HG02798 (cell line): ENCODE results near the gene PAPPA.

Experiments
- ATAC-seq: cut with Tn5 transposase; IDR thresholded peaks from one replicate; pipeline ENCODE4 v1.9.1; 2021; ENCODE audit warnings: mild to moderate bottlenecking; ENCODE audit not compliant: unreplicated experiment, poor library complexity

PAPPA gene

DNA sequence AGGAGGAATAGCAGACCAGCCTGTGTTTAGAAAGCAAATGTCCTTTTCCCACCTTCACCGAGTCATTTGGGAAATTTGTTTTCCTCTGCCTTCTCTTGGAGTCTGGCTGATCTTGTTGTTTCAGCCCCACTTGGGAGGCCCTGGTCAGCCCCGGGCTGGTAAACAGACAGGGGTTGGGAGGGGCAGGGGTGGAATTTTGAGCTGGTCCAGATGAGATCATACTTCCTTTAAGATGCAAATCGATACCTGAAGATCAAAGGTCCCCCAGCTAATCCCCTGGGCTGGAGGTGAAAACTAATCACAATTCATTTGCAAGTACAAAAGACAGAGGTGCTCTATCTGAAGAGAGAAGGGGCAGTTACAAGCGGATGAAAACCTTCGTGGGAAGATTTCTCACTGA lies 118.4 kb downstream of the PAPPA start:
- ATAC-seq, result no peak

DNA sequence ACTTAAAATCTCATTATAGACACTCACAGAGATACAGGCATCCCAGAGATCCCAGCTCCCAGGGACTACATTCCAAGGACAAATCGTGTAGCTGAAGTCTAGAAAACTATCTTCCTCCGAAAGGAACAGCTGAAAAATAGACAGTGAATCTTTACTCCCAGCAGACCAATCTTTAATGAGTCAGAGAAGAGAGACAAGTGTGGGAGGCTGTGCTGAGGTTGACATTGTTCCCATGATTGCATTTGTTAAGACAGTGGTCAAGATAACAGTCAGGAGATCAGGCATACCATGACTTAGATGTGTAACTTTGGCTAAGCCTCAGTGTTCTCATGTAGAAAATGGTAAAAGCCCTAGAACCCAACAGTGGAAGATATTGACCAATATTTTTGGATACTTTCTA lies 120.7 kb downstream of the PAPPA start:
- no peak for ATAC-seq

DNA sequence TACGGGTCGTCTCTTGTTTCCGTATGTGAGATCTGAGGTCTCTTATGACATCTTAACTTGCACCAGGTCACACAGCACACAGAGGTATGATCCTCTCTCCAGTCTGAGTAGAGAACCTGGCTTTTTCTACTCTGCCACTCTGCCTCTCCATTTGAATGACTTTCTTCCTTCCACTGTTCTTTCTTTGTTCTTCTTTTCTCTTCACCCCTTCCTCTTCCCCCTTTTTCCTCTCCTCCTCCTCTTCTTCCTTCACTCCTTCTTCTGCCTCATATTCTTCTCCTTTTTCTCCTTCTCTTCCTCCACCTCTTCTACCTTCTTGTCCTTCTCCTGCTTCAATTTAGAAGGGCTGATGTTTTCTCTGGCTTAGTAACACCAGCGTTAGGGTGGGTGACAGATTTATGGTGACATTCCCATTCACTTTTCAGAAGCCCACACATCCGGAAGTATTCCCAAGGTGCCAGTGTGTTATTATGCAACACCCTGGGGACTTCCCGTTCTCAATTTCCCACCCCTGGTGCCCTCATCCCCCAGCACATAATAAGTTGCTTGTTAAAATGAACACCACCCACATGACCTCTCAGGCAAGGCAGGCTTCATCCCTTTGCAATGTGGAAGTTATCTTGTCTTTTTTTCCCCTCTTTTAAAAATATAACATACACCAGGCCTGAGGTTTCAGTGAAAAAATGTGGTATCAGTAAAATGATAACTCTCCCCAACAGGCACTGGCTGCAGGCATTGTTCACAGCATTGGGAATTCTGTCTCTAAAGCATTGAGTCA lies 122.0 kb downstream of the PAPPA start:
- ATAC-seq, result no peak

DNA sequence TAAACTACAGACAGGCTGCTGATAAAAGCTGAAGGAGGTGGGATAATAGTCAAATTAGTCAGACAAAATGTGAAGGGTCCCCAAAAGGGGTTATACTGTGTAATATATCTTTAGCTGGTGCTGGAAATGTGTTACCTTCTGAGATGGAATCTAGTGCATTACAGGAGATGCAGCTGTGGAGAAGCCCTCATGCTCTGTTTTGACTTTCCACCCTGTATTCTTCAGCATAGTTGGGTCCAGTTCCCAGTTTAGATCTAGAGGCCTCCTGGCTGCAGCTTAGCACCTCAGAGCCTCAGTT lies 122.6 kb downstream of the PAPPA start:
- ATAC-seq, result no peak

DNA sequence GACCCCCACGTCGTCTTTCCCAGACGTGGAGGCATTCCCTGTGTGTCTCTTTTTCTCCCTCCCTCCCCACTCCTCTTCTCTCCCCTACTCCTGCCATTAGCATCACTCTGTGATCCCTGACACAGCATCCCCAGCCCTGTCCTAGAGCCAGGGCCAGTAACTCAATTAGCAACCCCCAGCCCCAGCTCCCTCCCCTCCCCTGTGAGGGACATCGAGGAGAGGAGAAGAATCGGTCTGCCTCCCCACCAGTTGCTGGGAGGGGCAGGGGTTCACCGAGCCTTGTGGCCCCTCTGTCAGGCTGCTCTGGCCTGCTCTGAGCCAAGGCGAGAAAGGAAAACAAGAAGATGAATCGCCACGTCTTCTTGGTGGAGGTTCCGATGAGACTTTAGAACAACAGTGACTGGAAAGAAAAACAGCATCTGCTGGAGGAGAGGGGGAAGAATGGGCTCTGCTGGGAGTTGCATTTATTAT lies 123.1 kb downstream of the PAPPA start:
- no peak for ATAC-seq

DNA sequence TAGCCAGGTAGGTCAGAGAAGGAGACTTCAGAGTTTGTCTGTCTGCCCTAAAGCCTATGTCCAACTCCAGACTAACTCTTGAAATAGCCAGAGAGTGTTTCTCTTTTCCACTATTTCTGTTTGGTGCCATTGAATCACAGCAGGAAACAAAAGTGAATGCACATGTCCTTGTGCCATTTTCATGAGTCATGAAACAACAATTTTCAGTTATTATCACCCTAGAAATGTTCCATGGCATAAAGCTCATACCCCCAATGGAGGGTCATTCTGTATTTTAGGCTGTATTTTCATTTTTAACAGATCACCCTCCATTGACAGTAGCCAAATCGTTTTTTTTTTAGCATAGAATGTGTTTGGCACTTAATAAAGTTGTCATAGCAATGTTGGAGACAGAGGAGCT lies 124.7 kb downstream of the PAPPA start:
- no peak for ATAC-seq

DNA sequence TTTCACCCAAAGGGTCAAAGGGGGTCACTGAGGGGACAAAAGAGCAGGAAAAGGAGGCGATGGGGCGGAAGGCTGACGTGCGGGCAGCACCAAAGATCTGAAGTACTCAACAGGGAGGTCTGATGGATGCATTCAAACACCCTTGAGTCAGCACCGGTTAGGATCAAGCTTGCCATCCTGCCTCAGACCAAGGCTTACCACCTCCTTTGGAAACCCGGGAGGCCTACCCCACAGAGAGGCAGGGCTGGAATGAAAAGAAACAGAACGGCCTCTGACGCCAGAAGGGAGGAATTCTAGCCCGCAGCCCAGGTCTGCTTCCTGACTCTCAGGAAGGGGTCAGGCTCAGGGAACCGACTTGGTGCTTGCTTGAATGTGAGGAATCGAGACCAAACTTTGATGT lies 125.6 kb downstream of the PAPPA start:
- ATAC-seq, result no peak

DNA sequence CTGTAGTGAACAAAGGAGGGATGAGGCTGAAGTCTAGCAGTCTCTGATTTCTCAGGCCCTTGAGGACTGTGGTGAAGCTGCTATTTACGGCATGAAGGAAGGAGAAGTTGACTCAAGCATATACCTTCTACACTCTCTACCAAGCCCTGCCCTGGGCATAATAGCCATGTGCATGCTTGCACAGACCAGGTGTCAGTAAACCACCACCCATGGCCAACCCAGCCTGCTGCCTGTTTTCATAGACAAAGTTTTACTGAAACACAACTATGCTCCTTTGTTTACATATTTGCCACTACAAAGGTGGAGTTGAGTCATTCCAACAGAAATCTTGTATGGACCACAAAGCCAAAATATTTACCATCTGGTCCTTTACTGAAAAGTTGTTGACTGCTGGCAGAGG lies 126.9 kb downstream of the PAPPA start:
- no peak for ATAC-seq

DNA sequence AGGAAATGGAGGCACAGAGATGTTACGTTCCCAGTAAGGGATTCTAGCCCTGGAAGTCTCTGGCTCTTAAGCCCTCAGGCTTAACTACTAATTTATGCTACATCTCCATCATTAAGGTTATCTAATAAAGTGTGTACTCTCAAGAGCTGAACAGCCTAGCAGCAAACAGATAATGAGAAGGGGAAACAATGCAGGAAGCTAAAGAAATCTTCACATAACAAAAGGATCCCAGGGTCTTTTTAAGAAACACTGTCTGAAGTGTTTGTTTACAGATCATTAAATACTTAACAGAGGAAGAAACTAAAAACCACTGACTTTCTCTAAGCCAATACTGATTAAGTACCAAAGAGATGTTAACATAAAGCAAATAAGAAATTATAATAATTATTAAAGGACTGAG lies 129.0 kb downstream of the PAPPA start:
- ATAC-seq, result no peak

DNA sequence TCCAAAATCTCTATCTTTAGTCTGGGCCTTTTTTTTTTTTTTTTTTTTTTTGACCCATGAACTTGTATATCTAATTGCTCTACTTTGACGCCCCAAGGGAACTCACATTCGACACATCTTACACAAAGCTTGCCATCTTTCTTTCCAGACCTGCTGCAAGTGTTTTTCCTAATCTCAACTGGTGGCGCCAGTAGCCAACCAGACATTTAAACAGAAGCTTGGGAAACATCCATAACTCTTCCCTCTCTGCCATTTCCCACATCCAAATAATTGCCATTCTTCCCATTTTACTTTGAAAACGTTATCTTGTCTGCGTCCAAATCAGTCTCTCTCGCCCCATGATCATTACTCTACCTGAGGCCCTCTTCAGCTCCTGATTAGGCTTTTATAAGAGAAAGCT lies 130.9 kb downstream of the PAPPA start:
- ATAC-seq, result no peak

DNA sequence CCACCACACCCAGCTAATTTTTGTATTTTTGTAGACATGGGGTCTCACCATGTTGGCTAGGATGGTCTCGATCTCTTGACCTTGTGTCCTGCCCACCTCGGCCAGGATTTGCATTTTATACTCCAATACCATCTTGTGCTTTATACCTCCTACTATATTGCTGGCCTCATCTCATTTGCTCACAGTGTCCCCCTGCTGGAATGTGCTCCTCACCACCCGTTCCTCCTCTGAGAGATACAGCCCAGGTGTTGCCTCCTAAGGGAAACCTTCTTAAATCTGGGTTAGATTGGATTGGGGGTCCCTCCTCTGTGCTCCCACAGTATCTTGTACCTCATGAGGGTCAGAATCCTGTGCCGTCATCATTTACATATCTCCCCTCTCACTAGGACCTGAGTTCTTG lies 131.7 kb downstream of the PAPPA start:
- ATAC-seq, result no peak

DNA sequence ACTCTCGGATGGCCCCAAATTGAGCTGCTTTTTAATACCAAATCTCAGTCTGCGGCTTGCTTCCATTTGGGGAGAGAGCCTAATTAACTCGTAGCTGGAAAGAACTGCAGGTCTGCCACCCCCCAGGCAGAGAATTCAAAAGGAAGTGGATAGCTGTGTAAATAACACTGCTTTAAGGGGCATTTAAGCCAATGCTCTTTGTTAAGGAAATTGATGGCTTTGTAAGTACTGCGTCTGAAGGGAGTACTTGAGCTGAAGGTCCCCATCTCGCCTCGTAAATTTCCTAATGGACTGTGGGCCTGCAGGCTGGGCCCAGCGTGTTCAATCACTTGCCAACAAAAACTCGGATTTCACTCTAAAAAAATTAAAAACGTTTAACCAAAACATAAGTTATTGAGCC lies 132.7 kb downstream of the PAPPA start:
- no peak for ATAC-seq

DNA sequence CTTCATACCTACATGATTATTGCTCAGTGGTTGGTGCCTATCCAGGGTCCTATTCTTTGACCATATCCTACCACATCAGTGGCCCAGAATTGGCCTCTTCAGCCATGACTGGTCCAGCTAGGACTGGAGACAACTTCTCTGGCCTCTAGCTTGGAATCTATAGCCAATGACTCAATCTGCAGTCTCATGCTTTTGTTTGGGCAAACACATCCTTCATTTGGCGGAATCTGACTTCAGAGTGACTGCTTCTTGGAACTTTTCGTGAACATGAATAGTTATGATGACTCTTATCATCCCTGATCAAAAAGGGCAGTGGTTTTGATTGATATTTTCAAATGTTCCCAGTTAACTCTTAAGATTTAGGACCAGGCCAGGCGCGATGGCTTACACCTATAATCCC lies 134.1 kb downstream of the PAPPA start:
- ATAC-seq, result no peak

DNA sequence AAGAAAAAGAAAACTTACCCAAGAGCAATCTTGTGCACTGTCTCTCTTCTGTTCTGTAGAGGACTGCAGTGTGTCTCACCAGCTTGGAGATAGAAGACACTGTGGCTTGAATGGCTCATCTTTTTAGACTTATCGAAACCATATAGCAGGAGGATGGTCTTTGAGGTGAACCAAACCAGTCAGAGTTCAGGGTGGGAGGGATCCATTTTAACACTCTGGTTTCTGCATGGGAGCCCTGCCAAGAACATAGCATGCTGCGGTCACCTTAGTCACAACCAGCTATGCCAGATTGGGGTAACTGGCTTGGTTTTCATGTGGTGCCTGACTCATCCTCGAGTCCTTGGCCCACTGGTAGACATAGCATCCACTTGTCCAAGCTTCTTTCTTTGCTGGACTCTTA lies 135.1 kb downstream of the PAPPA start:
- no peak for ATAC-seq

DNA sequence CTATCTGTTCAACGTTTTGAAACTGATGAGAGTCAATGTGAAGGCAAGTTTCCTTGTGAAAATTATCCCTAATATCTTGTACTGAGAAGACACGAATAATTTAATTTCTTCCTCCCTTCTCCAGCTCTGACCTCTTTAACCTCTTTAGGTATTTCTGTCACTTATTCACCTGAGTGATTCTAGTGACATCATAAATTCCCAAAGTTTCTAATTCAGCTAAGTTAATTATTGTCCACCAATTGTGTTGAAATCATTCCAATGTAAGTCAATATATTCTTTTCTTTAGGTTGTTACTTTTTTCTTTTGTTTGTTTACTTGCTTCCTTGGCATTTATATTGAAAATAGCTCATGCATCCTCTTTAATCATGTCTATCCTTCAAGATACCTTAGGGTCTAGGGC lies 143.8 kb downstream of the PAPPA start:
- ATAC-seq, result no peak

DNA sequence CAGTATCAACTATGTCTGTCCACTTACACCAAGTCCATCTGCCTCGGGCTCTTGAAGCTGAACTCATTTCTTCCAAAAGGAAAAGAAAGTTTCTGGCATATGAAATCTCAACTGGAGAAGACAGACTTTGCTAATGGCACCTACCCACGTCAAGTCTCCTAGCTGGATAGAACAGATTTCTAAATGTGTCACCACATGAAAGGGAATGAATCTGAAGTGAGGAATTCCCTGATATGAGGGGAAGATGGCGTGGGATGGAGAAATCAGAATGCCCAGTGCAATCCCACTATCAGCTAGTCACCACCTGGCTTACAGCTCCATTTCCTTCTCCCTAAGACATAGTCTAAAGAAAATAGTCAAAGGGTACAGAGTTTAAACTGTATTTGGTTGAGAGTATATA lies 144.7 kb downstream of the PAPPA start:
- ATAC-seq, result no peak

DNA sequence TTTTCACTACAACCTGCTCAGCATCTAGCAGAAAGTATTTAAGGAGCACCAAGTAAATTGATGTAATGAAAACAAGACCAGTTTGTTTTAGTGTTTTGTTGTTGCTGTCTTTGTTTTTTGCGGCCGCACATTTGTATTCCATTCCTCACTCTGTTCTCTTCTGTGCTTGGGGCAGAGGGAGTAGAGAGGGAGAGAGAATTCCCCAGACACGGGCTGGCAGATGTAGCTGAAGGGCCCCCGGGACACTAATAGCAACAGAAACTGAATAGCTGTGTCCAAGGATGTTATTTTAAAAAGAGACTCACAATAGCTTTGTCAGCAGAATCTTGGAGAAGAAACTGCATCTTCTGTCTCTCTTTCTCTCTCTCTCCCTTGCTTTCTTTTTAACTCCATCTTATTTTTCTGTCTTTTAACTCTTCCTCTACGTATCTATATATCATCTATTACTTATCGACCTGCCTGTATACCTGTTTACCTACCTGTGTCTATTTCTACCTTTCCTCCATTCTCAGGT lies 145.3 kb downstream of the PAPPA start:
- ATAC-seq, result no peak

DNA sequence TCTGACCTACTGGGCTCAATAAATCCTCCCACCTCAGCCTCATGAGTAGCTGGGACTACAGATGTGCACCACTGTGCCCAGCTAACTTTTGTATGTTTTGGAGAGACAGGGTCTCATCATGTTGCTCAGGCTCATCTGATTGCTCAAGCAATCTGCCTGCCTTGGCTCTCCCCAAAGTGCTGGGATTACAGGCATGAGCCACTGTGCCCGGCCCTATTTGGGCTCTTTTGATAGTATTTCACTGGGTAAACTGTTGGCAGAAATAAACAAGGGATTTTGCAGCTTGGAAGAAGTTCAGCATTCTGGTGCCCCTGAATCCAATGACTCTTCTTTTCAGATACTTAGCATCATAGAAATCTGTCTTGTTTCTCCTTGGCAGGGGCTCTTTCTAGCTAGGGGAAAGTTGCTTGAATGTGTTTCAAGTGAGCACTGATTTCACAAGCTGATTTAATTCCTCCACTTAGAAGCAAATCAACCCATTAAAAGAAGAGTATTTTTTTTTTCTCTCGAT lies 146.8 kb downstream of the PAPPA start:
- ATAC-seq, result no peak

DNA sequence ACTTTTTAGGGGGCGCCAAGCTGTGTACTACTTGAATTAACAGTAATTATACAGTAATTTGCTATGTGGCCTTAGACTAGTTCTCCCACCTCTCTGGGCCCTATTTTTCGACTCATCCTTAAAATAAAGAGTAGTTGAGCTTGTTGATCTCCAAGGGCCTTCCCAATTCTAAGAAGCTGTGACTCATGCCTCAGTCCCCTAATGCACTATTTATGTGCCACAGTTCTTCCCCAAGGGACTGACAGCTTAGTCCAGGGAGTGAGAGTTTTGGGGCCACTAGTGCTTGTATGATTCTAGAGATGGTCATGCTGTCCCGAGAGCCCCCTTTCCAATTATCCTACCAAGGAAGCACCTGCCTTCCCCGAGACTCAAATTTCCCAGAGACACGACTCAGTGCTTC lies 149.7 kb downstream of the PAPPA start:
- ATAC-seq, result no peak

DNA sequence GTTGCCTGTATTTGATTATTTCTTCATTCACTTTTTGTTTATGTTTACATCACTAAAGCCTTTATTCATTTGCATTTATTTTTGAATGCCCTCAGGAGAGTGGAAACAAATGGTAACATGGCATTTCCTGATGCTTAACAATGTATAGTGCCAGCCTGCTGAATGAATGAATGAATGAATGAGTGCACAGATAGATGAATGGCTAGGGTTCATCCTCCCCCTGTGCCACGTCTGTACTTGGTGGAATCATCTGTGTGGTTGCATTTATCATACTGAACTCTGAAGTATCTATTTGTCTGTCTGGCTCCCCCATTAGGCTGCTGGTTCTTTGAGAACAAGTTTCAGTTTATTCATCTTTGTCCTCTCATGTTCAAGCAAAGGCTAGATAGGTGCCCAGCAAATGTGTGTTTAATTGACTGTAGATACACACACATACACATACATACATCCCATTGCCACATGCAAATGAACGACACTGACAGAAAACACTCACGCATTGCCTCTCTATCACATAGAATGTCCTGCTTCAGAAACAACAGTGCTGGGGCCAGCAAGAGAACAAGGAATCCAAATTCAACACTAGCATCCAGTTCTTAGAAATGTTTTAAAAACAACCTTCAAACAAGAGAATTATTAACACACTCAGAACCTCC lies 150.4 kb downstream of the PAPPA start:
- ATAC-seq, result no peak

DNA sequence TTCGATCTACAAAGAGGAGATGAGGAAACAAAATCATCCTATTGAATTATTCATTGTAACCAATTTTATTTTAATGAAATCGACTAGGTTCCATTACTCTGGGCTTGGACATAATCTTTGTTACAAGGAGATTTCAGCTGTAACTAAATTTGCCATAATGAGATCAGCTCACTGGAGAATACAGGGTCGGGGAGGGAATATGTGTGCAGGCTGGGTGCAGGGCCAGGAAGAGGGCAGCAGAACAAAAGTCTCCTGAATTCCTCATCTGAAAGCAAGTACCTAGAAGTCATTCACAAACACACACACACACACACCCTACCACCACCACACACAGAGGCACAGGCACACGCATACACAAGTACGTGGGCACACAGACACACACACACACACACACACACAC lies 151.2 kb downstream of the PAPPA start:
- ATAC-seq, result no peak

DNA sequence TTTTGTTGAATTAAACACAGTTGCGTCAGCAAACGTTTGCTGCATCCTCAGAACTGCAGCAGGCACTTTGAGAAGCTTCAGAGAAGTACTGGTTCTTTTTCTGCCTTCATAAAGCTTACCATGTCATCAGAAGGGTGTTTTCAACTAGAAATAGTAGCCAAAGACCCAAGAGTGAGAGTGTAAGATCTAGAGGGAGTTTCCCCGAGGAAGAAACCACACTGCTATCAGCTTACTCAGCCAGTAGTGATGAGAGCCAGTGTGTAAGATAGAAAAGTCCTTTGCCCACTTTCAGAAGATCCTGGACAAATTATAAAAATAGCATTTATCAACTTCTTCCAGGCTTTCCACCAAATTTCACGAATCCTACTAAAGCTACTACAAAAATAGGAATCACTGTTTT lies 154.5 kb downstream of the PAPPA start:
- no peak for ATAC-seq
